ENCODE data around the gene PSMG1.
A peak's percentile ranks its signal among the peaks of the same experiment; 100 is the strongest.
"Not testable (repeated sequence)": the region's sequence is repeated elsewhere in the genome, so short reads cannot be mapped to it uniquely, and the experiment has no call there.

The PSMG1 gene

GRCh38 chr21:39183272-39184049 is at the start of gene PSMG1:
Gene PSMG1, minus strand, starts transcription at chr21:39183451. Its CDS starts 66 bp downstream, at chr21:39183385.
- peak; percentile 97 for DNase-seq (ENCODE audit: low spot score)

GRCh38 chr21:39232861-39233291 is 49.6 kb upstream of the PSMG1 start:
- no peak for DNase-seq (ENCODE audit: low spot score)

- no peak for DNase-seq (ENCODE audit: low spot score)
Observed at GRCh38 chr21:39224930-39225329, 41.7 kb upstream of the PSMG1 start.

- DNase-seq (ENCODE audit: low spot score), result no peak
Observed at GRCh38 chr21:39221997-39222486, 38.8 kb upstream of the PSMG1 start.

- no peak for DNase-seq (ENCODE audit: low spot score)
Observed at GRCh38 chr21:39221282-39221996, 38.2 kb upstream of the PSMG1 start.

GRCh38 chr21:39220875-39221274 is 37.6 kb upstream of the PSMG1 start:
- not testable (repeated sequence) for DNase-seq (ENCODE audit: low spot score)

- DNase-seq (ENCODE audit: low spot score), result no peak
Observed at GRCh38 chr21:39220150-39220549, 36.9 kb upstream of the PSMG1 start.

- DNase-seq (ENCODE audit: low spot score), result no peak
Observed at GRCh38 chr21:39218082-39218409, 34.8 kb upstream of the PSMG1 start.

- DNase-seq (ENCODE audit: low spot score), result no peak
Observed at GRCh38 chr21:39217356-39218081, 34.3 kb upstream of the PSMG1 start.

GRCh38 chr21:39216290-39216689 is 33.0 kb upstream of the PSMG1 start:
- no peak for DNase-seq (ENCODE audit: low spot score)

- no peak for DNase-seq (ENCODE audit: low spot score)
Observed at GRCh38 chr21:39215078-39215477, 31.8 kb upstream of the PSMG1 start.

- DNase-seq (ENCODE audit: low spot score), result no peak
Observed at GRCh38 chr21:39209334-39209688, 26.1 kb upstream of the PSMG1 start.

GRCh38 chr21:39208624-39209333 is 25.5 kb upstream of the PSMG1 start:
- DNase-seq (ENCODE audit: low spot score), result no peak

- DNase-seq (ENCODE audit: low spot score), result no peak
Observed at GRCh38 chr21:39204134-39204533, 20.9 kb upstream of the PSMG1 start.

- no peak for DNase-seq (ENCODE audit: low spot score)
Observed at GRCh38 chr21:39198800-39199199, 15.5 kb upstream of the PSMG1 start.

GRCh38 chr21:39197448-39198233 is 14.4 kb upstream of the PSMG1 start:
- DNase-seq (ENCODE audit: low spot score), result no peak

- no peak for DNase-seq (ENCODE audit: low spot score)
Observed at GRCh38 chr21:39196838-39197237, 13.6 kb upstream of the PSMG1 start.

GRCh38 chr21:39196310-39196709 is 13.1 kb upstream of the PSMG1 start:
- no peak for DNase-seq (ENCODE audit: low spot score)

GRCh38 chr21:39193380-39193779 is 10.1 kb upstream of the PSMG1 start:
- no peak for DNase-seq (ENCODE audit: low spot score)

GRCh38 chr21:39189857-39190604 is 6.8 kb upstream of the PSMG1 start:
- DNase-seq (ENCODE audit: low spot score), result no peak
